H9 (cell line): ENCODE results near the gene ADAMTSL2. TPM values are rescaled to one million over a fixed set of nuclear protein-coding genes. Genes with fewer than 3 reads are reported as not detected.

Experiments used
- DNase-seq: peaks from one replicate; pipeline ENCODE4 v3.0.0-alpha.2; 2017
- H2AFZ ChIP-seq: one replicate; pipeline ENCODE4 v1.6.1; 2013; ENCODE audit warnings: mild to moderate bottlenecking, low read length, control low read depth, moderate library complexity
- H2AK5ac ChIP-seq: 2 replicates; pipeline ENCODE4 v1.6.1; 2013; ENCODE audit warnings: low read length, control low read depth, mixed read lengths; ENCODE audit not compliant: insufficient read length
- H2BK120ac ChIP-seq: one replicate; pipeline ENCODE4 v1.6.1; 2013; ENCODE audit warnings: low read depth, mild to moderate bottlenecking, low read length, control low read depth, inconsistent platforms; ENCODE audit not compliant: poor library complexity, severe bottlenecking
- H2BK12ac ChIP-seq: 2 replicates; pipeline ENCODE4 v1.6.1; 2013; ENCODE audit warnings: low read length, control low read depth, mixed read lengths, low read depth; ENCODE audit not compliant: insufficient read length
- H2BK15ac ChIP-seq: 2 replicates; pipeline ENCODE4 v1.6.1; 2013; ENCODE audit warnings: low read depth, low read length, control low read depth
- H2BK20ac ChIP-seq: one replicate; pipeline ENCODE4 v1.6.1; 2013; ENCODE audit warnings: low read depth, mild to moderate bottlenecking, low read length, control low read depth, inconsistent platforms; ENCODE audit not compliant: poor library complexity, severe bottlenecking
- H2BK5ac ChIP-seq: 2 replicates; pipeline ENCODE4 v1.6.1; 2013; ENCODE audit warnings: low read length, control low read depth, mixed read lengths; ENCODE audit not compliant: insufficient read length
- H3K14ac ChIP-seq: 2 replicates; pipeline ENCODE4 v1.6.1; 2013; ENCODE audit warnings: low read length, control low read depth; ENCODE audit not compliant: insufficient read depth
- H3K18ac ChIP-seq: 2 replicates; pipeline ENCODE4 v1.6.1; 2013; ENCODE audit warnings: low read depth, mild to moderate bottlenecking, mixed read lengths, low read length, control low read depth; ENCODE audit not compliant: insufficient read length
- H3K23ac ChIP-seq: 2 replicates; pipeline ENCODE4 v1.6.1; 2013; ENCODE audit warnings: low read length, control low read depth, mixed read lengths, low read depth; ENCODE audit not compliant: insufficient read length
- H3K23me2 ChIP-seq: 2 replicates; pipeline ENCODE4 v1.6.1; 2013; ENCODE audit warnings: low read depth, mild to moderate bottlenecking, mixed read lengths, low read length, control low read depth; ENCODE audit not compliant: insufficient read length, poor library complexity, severe bottlenecking
- H3K27ac ChIP-seq: 2 replicates; pipeline ENCODE4 v1.5.1; 2013; ENCODE audit warnings: low read length, control low read depth, mixed read lengths, low read depth; ENCODE audit not compliant: insufficient read length
- H3K27me3 ChIP-seq: 2 replicates; pipeline ENCODE4 v1.6.1; 2013; ENCODE audit warnings: low read length, control low read depth, inconsistent platforms; ENCODE audit not compliant: insufficient read depth
- H3K4ac ChIP-seq: 2 replicates; pipeline ENCODE4 v1.6.1; 2013; ENCODE audit warnings: low read depth, mild to moderate bottlenecking, control low read depth, inconsistent platforms, low read length, moderate library complexity
- H3K4me1 ChIP-seq: 2 replicates; pipeline ENCODE4 v1.6.1; 2013; ENCODE audit warnings: low read length, control low read depth, inconsistent platforms; ENCODE audit not compliant: insufficient read depth
- H3K4me2 ChIP-seq: 2 replicates; pipeline ENCODE4 v1.6.1; 2013; ENCODE audit warnings: low read length, control low read depth, mixed read lengths; ENCODE audit not compliant: insufficient read length, insufficient read depth
- H3K56ac ChIP-seq: 2 replicates; pipeline ENCODE4 v1.6.1; 2013; ENCODE audit warnings: low read depth, mild to moderate bottlenecking, mixed read lengths, low read length, control low read depth; ENCODE audit not compliant: insufficient read length
- H3K79me1 ChIP-seq: 2 replicates; pipeline ENCODE4 v1.6.1; 2013; ENCODE audit warnings: low read depth, mild to moderate bottlenecking, moderate library complexity, low read length, control low read depth, inconsistent platforms; ENCODE audit not compliant: insufficient read depth, poor library complexity, severe bottlenecking
- H3K79me2 ChIP-seq: 2 replicates; pipeline ENCODE4 v1.6.1; 2013; ENCODE audit warnings: low read length, control low read depth, inconsistent platforms; ENCODE audit not compliant: insufficient read depth
- H3K9ac ChIP-seq: 2 replicates; pipeline ENCODE4 v1.6.1; 2013; ENCODE audit warnings: low read length, control low read depth, mixed read lengths; ENCODE audit not compliant: insufficient read length; ENCODE audit errors: extremely low read depth
- H3K9me3 ChIP-seq: one replicate; pipeline ENCODE4 v1.6.1; 2013; ENCODE audit warnings: low read depth, low read length, inconsistent platforms; ENCODE audit not compliant: control insufficient read depth
- H3T11ph ChIP-seq: one replicate; pipeline ENCODE4 v1.6.1; 2013; ENCODE audit warnings: mild to moderate bottlenecking, low read length, control low read depth, inconsistent platforms
- H4K20me1 ChIP-seq: one replicate; pipeline ENCODE4 v1.6.1; 2013; ENCODE audit not compliant: control insufficient read depth, insufficient read length, insufficient read depth
- H4K5ac ChIP-seq: 2 replicates; pipeline ENCODE4 v1.6.1; 2013; ENCODE audit warnings: low read depth, mild to moderate bottlenecking, mixed read lengths, low read length, control low read depth; ENCODE audit not compliant: insufficient read length
- H4K8ac ChIP-seq: replicated peaks from 2 replicates; pipeline ENCODE4 v1.6.1; 2013; ENCODE audit warnings: low read length, control low read depth, mixed read lengths, low read depth; ENCODE audit not compliant: insufficient read length
- H4K91ac ChIP-seq: 2 replicates; pipeline ENCODE4 v1.6.1; 2013; ENCODE audit warnings: low read depth, mild to moderate bottlenecking, moderate library complexity, mixed read lengths, low read length, control low read depth; ENCODE audit not compliant: insufficient read length
- H3K27ac Mint-ChIP-seq, 3 experiments: 2 replicates in 2 of 3; 3 replicates in 1 of 3; pipeline ENCODE4 v1.8.0; 2020 to 2021; ENCODE audit warnings: mixed read lengths in 3 of 3, mild to moderate bottlenecking in 1 of 3, moderate library complexity in 1 of 3
- H3K27me3 Mint-ChIP-seq: 2 replicates; pipeline ENCODE4 v1.8.0; 2021; ENCODE audit warnings: low read depth, mild to moderate bottlenecking, moderate library complexity, mixed read lengths
- H3K36me3 Mint-ChIP-seq, 3 experiments: 2 replicates in 2 of 3; 3 replicates in 1 of 3; pipeline ENCODE4 v1.8.0; 2020 to 2021; ENCODE audit warnings: low read depth in 3 of 3, mixed read lengths in 3 of 3; ENCODE audit not compliant: insufficient read depth in 1 of 3
- H3K4me1 Mint-ChIP-seq, 2 experiments: 2 replicates each; pipeline ENCODE4 v1.8.0; 2020; ENCODE audit warnings: mixed read lengths in 2 of 2
- H3K4me3 Mint-ChIP-seq, 2 experiments: 2 replicates in 1 of 2; 3 replicates in 1 of 2; pipeline ENCODE4 v1.8.0; 2020 to 2021; ENCODE audit warnings: mild to moderate bottlenecking in 2 of 2, mixed read lengths in 2 of 2, moderate library complexity in 1 of 2
- H3K9me3 Mint-ChIP-seq, 2 experiments: 2 replicates in 1 of 2; 3 replicates in 1 of 2; pipeline ENCODE4 v1.8.0; 2020; ENCODE audit warnings: mild to moderate bottlenecking in 2 of 2, mixed read lengths in 2 of 2, moderate library complexity in 1 of 2
- CTCF ChIP-seq: fragments of 200-600 bp; sonication (generic); conservative IDR thresholded peaks from 3 replicates; pipeline ENCODE4 v1.8.0; 2021; ENCODE audit warnings: antibody characterized with exemption, mild to moderate bottlenecking
- WGBS: extraction: QIAGEN DNeasy Blood & Tissue Kit; methylation state at CpG from one replicate; pipeline ENCODE4 v1.1.7; 2013; ENCODE audit warnings: missing lambda C conversion rate, low lambda C conversion rate, mixed read lengths; ENCODE audit not compliant: insufficient read length; ENCODE audit errors: extremely low coverage; 5-methylcytosine and 5-hydroxymethylcytosine counted together
- total RNA-seq: library from RNA; stranded (reverse); gene quantifications from 2 replicates; pipeline ENCODE4 v1.2.1, GENCODE V29; 2021

ADAMTSL2 gene
- total RNA-seq, 1 experiment from 2014 or later: 0.61 TPM

- Histone ChIP-seq H3K14ac (no peak overlapping the region), H3K79me2 (no peaks in the 10 kb centered on the region), H3K56ac (no peak overlapping the region), H4K20me1 (no peaks in the 10 kb centered on the region), H3K27ac (no peak overlapping the region), H3K23ac (no peak overlapping the region), H4K5ac (no peak overlapping the region), H2AFZ (no peak overlapping the region), H2BK5ac (no peak overlapping the region), H3K4me1 (no peaks in the 10 kb centered on the region; the same call in 1 of the 2 replicates), H2BK15ac (no peak overlapping the region), H3T11ph (no peak overlapping the region), H3K4ac (no peak overlapping the region), H2BK20ac (no peak overlapping the region), H3K79me1 (no peaks in the 10 kb centered on the region), H2BK120ac (no peak overlapping the region), H4K91ac (no peak overlapping the region), H2BK12ac (no peak overlapping the region), H3K4me2 (no peak overlapping the region), H4K8ac (no peak overlapping the region), H3K18ac (no peak overlapping the region), H2AK5ac (no peak overlapping the region), H3K9me3 (no peaks in the 10 kb centered on the region), H3K23me2 (no peaks in the 10 kb centered on the region), H3K9ac (no peak overlapping the region), H3K27me3 (no peaks in the 10 kb centered on the region)
- DNase-seq: no peak
- WGBS: no CpG with 5 or more reads among the region's 14 CpGs
- no peaks in the 10 kb centered on the region for H3K36me3 Mint-ChIP-seq
- H3K9me3 Mint-ChIP-seq: no peaks in the 10 kb centered on the region
- peaks cover 14% of the 10 kb centered on the region for H3K27me3 Mint-ChIP-seq
- no peak overlapping the region for H3K4me3 Mint-ChIP-seq
- no peak overlapping the region for H3K27ac Mint-ChIP-seq
- TF ChIP-seq CTCF: no peak
- H3K4me1 Mint-ChIP-seq: peaks cover 3 to 12% of the 10 kb centered on the region in 2 experiments
Observed at GRCh38 chr9:133514460-133515239, 19.9 kb upstream of the ADAMTSL2 start.
